A204.1 (cell line): Measurements from ENCODE around the gene FOSL1.
A peak's percentile ranks its signal among the peaks of the same experiment; 100 is the strongest.
"Not testable (repeated sequence)": the region's sequence is repeated elsewhere in the genome, so short reads cannot be mapped to it uniquely, and the experiment has no call there.

ENCODE experiments used
- FAIRE-seq: peaks from 2 replicates; lab custom pipeline; 2012; peaks lifted over from hg19 to GRCh38; lab: Jason Lieb, UNC

Gene FOSL1

DNA sequence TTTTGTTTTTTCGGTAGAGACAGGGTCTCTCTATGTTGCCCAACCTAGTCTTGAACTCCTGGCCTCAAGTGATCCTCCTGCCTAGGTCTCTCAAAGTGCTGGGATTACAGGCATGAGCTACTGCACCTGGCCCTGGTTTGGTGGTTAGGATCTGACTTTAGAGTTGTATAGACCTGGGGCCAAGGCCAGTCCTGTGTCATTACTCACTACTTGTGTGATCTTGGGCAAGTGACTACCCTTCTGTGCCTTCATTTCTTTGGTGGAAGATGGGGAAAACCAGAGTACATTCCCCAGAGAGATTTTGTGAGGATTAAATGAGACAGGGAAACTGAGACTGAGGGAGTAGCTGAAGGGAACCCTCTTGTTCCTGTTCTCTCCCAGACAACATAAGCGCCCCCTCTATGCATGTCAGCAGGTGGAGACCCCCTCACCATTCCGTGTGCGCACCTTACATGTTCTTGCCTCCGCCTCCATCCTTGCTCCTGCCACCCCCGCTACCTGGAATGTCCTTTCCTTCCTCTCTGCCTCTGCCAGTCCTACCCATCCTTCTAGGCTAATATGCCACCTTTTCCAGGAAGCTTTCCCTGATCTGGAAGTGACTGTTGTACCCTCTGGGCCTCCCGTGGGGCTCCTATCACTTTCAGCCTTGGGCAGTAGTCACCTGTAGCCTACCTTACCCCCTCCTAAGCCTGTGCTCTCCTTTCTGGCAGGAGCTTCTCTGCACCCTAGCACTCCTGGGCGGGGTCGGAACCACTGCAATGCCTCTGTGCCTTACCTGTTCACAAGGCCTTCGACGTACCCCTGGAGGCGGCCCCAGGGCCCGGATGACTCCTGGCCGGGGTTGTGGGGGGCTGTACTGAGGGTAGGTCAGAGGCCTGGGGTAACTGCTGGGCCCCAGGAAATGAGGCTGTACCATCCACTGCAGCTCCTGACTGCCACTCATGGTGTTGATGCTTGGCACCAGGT lies 3.9 kb downstream of the FOSL1 start:
- FAIRE-seq = no peak

DNA sequence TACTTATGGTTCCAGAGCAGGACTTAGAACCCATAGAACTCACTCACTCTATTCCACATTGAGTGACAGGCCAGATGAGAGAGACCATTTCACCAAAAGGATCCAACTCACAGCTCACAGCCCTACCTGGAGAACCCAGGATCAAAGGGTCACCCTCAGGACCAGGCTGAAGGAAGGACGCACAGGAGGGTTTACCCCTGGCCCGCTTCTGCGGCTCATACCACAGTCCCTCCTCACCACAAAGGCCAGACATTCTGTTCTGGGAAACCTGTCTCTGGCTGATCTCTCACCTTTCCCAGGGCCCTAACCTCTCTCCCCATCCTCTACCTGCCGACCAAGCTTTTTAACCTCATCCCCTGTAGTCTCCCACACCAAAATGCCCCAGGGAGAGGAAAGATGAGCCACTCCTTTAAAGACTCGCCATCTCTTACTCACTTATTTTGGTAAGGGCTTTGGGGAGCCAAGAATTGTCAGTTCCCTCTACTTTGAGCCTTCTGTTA lies 4.7 kb downstream of the FOSL1 start:
- FAIRE-seq = no peak

DNA sequence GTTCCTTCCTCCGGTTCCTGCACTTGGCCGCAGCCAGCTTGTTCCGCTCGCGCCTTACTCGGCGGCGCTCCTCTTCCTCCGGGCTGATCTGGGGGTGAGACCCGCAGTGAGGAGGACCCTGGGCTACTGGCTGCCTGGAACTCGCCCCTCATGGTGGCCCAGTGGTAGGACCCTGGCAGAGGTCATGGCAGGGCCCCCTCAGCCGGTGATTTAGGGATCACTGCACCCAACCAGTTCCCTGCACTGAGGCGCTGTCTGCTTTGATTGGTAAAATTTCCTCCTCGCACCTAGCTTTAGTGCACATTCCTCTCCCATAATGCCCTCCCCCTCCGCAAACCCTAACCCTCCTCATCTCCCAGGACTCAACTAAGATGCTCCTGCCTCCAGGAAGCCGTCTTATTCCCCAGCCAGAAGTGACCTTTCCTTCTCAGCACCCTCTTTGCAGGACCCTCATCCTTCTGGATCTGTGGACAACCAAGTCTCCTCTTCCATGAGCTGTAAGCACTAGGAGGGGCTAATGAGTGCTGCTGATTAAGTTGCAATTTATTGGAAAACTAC lies 6.1 kb downstream of the FOSL1 start:
- no peak for FAIRE-seq

DNA sequence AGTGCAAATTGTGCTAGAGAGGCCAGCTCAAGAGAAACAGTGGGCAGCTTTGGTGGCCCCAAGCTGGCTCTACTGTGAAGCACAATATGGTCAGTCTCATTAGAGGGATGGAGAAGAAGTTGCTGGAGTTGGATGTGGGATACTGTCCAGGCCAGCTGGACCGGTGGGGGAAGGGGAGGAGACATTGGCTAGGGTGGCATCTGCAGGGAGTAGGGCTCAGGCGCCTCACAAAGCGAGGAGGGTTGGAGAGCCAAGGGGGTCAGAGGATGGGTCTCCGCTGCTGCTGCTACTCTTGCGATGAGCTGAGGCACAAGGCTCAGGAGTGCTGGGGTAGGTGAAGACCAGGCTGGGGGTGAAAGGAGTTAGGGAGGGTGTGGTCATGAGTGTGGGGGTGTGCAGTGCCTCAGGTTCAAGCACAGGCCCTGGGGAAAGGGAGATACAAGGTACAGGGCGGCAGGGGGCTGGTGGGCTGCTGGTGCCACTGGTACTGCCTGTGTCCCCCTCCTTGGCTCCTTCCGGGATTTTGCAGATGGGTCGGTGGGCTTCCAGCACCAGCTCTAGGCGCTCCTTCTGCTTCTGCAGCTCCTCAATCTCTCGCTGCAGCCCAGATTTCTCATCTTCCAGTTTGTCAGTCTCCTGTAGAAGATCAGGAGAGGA lies 7.4 kb downstream of the FOSL1 start:
- no peak for FAIRE-seq

GRCh38 chr11:65892137-65892540 lies 8.0 kb downstream of the FOSL1 start:
- FAIRE-seq = not testable (repeated sequence)

DNA sequence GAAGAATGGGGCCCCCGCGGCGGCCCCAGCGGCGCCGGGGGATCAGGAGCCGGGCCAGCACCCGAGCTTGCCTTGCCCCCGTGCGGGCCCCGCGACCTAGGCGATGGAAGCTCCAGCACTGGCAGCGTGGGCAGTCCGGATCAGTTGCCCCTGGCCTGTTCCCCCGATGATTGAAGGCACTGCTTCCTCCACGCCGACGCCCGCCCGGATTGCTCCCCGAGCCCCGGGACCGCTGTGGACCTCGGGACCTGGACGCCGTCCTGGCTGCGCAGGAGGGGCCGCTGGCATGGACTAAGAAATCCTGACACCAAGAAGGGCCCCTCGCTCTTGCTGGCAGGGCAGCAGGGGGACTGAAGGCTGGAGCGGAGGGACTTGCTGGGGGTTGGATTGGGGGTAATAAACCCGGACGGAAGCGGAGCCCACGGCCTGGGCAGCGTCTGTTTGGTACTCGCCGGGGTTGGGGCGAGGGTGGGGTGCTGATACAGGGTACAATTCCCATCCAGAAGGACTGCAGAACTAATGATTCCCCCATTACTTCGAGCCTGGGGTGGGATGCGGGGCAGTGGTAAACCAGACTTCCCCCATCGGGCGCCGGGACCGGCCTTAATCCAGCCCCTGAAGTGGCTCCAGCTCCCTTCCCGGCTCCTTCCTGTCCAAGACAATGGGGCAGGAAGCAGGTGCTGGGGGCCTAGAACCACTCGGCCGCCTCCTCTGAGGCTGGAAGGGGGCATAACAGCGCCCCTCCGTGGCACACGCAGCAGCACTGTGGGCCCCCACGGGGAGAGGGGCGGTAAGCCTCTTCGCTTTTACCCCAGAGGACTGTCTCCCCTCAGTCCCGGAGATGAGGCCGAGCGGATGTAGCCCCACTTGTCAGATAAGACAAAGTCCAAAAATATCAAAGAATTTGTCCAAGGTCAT lies 8.7 kb downstream of the FOSL1 start:
- FAIRE-seq = no peak

GRCh38 chr11:65890324-65891218 lies 9.6 kb downstream of the FOSL1 start, which contains the start of gene CCDC85B:
Gene CCDC85B, plus strand, starts transcription at chr11:65890673. Its CDS starts 111 bp downstream, at chr11:65890784.
- no peak for FAIRE-seq

GRCh38 chr11:65888163-65888814 lies 11.9 kb downstream of the FOSL1 start, which contains the start of gene FIBP:
Gene FIBP, minus strand, starts transcription at chr11:65888471. Its CDS starts 53 bp downstream, at chr11:65888418.
- FAIRE-seq = peak; percentile 21

DNA sequence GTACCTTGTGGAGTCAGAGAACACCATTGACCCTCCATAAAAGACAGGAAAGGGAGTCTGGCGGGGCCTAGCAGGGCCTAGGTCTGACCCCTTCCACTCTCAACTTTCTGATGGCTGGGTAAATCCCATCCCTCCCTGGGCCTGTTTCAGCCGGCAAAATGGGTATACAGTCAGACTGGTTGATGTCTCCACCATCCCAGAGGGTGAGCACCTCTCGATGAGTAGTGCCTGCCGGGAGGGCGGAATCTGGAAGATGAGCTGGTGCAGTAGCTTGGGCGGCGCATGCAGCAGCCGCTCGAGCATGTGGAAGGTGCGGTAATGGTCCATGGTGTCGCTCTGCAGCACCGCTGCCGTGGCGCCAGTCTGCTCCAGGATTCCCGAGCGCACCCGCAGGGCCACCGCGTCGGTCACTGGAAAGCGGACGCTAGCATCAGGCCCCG lies 12.4 kb downstream of the FOSL1 start:
- no peak for FAIRE-seq

- FAIRE-seq = no peak
These were observed 13.1 kb downstream of the FOSL1 start for GRCh38 chr11:65886826-65887722.

- no peak for FAIRE-seq
These were observed 14.2 kb downstream of the FOSL1 start for GRCh38 chr11:65885808-65886536.

- FAIRE-seq = no peak
These were observed 15.0 kb downstream of the FOSL1 start for GRCh38 chr11:65885231-65885630.

DNA sequence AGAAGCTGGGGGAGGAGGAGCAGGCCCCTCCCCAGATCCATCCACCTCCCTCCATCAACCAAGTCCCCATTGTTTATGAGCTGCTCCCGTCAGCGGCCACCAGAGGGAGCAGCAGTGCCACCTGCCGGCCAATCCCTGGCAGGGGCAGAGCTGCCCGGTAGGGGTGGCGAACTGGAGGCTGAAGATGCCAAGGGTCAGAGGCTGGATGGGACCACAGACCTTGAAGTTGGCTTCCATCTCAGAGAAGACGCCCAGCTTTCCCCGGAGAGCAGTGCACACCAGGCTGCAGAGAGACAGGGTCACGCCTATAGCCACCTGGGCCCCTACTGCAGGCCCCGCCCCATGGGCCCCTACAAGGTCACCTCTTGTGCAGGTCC lies 15.5 kb downstream of the FOSL1 start:
- no peak for FAIRE-seq

DNA sequence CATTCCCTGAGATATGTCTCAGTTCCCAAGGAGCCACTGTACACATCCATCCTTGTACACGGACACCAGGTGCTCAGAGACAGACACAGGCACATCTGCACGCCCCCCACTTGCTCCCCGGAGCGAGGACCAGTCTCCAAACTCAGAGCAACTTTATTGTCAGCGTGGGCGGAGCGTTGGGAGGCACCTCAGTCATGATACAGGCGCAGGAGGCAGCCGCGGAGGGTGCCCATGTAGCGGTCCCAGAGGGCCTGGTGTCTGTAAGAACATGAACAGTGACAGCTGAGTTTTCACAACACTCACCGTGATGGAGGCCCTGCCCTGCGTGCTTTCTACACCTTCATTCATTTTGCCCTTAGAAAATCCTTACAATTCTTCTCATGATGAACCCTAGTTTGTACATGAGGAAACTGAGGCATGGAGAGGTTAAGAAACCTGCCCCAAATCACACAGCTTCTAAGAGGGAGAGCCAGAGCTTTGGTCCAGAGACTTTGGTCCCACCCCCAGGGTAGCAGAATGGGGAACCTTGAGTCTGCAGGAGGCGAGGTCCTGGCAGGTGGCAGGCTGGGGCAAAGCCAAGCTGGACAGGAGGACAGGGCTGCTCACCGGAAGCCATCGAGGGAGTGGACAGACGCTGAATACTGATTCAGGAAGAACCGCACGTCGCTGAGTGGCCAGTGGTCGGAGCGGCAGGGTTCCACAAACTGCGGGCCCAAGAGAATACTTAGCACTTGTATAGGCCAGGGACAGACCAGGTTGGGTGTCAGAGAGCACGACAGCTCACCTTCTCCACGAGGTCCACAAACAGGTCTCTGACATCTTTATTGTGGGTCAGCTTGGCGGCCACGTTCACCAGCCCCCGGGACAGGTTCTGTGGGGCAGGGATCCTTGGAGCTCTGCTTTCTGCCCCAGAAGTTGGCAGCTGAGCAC lies 16.1 kb downstream of the FOSL1 start:
- FAIRE-seq = no peak

DNA sequence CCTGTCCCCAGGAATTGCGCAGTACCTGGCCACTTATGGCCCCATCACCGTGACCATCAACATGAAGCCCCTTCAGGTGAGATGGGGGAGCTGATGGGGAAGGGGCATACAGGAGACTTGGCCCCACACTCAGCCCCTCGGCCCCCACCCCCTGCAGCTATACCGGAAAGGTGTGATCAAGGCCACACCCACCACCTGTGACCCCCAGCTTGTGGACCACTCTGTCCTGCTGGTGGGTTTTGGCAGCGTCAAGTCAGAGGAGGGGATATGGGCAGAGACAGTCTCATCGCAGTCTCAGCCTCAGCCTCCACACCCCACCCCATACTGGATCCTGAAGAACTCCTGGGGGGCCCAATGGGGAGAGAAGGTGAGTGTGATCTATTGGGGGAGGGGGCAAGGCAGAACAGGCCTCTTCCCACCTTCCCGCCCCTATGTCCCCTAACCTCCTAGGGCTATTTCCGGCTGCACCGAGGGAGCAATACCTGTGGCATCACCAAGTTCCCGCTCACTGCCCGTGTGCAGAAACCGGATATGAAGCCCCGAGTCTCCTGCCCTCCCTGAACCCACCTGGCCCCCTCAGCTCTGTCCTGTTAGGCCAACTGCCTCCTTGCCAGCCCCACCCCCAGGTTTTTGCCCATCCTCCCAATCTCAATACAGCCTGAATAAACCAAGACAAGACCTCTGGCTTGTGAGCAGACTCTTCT lies 17.0 kb downstream of the FOSL1 start:
- no peak for FAIRE-seq
